GM18861 (cell line): ENCODE measurements around the gene TMEM191C.
"Not testable (repeated sequence)": the region's sequence is repeated elsewhere in the genome, so short reads cannot be mapped to it uniquely, and the experiment has no call there.

Experiments used
- ATAC-seq: cut with Tn5 transposase; IDR thresholded peaks from one replicate; pipeline ENCODE4 v1.9.1; 2021; ENCODE audit not compliant: unreplicated experiment

The TMEM191C gene

DNA sequence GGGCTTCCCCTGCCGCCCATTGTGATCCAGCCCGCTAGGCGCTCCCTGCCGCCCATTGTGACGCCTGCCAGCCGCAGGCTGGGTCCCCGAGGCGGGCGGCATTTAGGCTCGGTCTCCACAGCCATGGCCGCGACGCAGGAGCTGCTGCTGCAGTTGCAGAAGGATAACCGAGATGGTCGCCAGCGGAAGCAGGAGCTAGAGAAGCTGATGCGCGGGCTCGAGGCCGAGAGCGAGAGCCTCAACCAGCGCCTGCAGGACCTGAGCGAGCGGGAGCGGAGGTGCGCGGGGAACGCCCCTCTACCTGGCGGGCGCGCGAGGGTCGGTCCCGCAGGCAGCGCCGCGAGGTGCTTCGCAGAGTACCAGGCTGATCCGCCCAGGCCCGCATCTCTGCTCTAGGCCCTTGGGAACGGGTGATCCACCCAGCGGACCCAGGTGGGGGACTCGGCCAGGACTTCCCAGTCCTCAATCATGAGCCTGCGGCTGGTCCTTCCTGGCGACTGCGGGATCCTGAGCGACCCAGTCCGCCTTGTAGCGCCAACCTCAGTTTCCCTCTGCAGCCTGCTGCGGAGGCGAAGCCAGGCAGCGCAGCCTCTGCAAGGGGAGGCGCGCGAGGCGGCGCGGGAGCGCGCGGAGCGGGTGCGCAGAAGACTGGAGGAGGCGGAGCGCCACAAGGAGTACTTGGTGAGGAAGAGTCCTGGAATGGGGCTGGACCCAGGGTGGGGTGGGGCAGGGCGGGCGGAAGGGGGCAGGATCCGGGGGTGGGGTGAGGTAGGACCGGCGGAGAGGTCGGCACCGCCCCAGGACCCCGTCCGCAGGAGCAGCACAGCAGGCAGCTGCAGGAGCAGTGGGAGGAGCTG is at the start of gene TMEM191C:
Gene TMEM191C, plus strand, starts transcription at position 51 of the 857 bp plus-strand sequence. Its CDS starts 73 bp downstream, at position 124.
- peak; percentile 18 for ATAC-seq

- not testable (repeated sequence) for ATAC-seq
Measured at GRCh38 chr22:21417853-21418252, 49.3 kb upstream of the TMEM191C start.

- not testable (repeated sequence) for ATAC-seq
Measured at GRCh38 chr22:21418974-21419638, 48.1 kb upstream of the TMEM191C start.

GRCh38 chr22:21420180-21420763 is 46.9 kb upstream of the TMEM191C start:
- ATAC-seq: not testable (repeated sequence)

DNA sequence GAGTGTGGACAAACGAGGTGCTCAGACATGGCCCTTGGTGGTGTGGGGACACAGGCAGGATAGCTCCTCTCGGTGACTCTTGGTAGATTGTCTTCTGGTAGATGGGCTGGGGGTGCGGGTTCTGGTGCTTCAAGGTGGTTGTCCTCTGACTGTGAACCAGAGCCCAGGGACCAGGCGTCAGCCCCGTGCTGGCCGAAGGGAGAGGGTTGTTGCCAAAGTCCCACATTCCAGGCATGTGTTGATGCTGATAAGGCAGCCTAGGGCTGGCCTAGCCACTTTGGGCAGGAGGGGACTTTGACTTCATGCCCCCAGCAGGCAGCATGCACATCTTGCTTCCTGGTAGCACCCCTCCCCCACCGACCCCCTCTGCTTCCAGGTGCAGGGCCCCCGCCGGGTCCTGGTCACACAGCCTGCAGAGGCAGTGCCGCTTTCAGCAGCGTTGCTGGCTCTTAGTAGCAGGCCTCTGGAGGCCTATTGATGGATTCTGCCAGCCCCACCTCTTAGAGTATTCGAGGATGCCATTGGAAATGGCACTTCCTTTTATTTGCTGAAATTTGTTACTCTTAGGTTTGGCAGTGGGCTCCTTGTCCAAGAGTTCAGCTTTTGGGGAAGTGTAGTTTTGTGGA is 43.0 kb upstream of the TMEM191C start:
- ATAC-seq: not testable (repeated sequence)

DNA sequence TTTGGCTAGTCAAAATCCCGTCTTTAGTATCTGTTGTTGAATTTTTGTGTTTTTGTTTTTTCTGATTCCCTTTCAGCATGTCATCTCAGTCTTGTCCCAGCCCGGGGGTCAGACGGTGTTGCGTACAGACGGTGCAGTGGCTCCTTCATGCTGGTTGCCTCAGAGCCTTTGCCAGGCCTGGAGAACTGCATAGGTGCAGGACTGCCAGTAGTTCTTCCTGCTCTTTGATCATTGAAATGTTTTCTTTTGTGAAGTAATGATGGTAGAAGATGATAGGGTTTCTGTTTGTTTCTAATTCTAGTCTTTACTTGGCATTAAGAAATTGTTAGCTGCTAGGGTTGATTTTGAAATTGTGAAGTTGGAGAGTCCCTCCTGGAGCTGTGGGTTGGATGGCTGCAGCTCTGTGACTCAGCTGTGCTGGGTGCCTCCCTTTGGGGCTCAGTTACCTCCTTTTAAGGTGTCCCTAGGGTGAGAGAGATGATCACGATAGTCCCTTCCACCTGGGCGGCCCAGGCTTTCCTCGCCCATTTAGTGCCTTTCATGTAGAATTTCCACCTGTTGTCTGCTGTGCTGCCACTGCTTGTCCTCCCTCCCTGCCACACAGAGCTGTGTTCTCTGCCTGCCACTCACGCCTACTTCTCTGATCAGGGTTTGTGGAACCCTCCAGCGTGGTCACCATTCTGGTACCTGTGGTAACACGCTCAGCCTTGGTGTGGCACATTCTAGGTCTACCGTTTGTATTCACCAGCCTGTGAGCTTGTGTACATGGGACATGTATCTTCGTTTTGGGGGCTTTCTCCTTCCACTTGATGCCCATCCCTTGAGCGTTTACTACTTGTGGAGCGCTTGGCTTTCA is 32.6 kb upstream of the TMEM191C start:
- ATAC-seq: not testable (repeated sequence)

DNA sequence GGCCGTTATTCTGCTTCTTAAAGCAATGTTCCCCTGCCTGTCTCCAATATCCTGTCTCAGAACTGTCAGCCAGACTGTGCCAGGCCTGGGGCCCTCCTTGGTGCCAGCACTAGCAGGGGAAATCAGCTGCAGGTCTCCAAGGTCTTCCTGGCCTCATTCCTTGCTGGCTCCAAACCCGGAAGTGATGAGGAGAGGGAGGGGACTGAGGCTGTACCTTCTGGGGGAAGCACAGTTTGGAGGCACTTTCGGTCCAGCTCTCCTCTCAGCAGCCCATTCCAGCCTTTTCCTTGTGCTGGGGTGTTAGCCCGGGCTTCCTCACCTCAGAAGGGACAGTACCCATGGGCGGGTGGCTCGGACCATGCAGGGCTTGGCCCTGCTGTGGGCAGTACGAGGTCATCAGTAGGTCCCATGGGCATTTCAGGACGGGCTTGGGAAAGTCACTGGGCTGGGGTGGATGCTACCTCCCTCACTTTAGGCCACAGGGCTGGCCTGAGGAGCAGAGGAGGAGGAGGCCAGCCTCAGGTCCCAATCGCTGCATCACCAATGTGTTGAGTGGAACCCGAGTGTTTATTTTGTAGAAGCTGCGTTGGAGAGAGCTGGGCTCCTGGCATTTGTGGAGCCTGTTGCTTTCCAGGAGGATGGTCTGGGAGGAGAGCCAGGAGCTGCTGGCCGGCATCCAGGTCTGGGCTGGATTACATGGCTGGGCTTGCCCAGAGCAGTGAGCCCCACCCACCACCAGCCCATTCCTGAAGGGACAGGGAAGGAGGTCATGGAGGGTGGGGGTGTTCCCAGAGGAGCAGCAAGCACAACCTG is 31.0 kb upstream of the TMEM191C start:
- not testable (repeated sequence) for ATAC-seq

DNA sequence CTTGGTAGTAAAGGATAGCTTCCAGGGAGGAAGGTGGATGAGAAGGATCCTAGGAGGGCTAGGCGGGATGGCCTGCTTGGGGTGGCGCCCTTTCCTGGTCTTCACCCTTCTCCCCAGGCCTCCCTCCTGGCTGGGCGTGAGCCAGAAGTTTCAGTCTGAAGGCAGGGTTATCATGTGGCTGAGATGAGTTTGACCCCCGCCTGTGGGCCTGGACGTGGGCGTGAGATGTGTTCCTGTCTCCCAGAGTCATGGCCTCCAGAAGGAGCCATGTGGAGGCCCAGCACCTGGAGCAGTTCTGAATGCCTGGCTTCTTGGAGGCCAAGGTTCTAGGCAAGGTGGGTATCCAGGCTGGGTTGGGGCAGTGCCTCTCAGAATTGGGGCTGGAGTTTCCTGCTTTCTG is 29.2 kb upstream of the TMEM191C start:
- not testable (repeated sequence) for ATAC-seq

DNA sequence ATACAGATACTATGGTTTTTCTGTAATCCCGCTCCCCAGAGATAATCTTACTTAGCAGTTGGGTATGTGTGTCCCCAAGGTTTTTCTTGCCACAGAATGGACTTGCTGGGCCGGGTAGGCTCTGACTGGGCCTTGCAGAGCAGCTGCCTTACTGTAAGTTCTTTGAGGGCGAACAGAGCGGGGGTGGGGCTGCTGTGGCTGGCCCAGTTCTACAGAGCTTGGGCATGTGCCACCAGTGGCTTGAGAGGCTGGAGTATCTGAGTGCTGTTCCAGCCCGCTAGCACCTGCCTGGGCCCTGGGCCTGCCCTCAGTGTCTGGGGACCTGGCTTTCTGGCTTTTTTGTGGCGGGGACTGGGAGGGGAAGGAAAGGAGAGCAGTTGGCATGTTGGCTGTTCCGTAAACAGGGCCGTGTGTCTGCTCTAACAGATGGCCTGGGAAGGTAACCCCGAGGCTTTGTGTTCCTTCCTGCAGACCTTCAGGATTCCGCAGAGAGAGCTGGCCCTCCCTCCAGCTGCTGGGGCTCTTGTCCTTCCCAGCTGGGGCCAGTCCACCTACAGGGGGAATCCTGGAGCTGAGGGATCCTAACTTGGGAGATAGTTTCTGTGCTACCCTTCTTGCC is 27.1 kb upstream of the TMEM191C start:
- ATAC-seq: not testable (repeated sequence)

DNA sequence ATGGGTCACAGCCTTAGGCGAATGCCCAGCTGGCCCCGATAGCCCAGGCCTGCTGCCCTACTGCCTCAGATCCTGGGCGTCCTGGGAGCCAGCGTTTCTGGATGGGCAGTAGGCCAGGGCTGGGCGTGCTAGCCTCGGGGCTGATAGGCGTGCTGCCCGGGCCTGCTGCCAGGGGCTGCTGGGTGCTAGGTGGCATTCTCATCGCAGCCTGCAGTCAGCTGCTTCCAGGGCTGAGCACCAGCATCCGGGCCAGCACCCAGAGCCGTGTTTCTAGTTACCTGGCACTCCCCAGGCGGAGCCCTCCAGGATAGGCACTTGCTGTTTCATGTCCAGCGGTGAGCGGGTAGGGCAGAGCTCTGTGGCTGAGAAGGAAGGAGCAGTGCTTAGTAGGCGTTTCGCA is 26.5 kb upstream of the TMEM191C start:
- ATAC-seq: not testable (repeated sequence)

GRCh38 chr22:21441170-21441569 is 26.0 kb upstream of the TMEM191C start:
- not testable (repeated sequence) for ATAC-seq

DNA sequence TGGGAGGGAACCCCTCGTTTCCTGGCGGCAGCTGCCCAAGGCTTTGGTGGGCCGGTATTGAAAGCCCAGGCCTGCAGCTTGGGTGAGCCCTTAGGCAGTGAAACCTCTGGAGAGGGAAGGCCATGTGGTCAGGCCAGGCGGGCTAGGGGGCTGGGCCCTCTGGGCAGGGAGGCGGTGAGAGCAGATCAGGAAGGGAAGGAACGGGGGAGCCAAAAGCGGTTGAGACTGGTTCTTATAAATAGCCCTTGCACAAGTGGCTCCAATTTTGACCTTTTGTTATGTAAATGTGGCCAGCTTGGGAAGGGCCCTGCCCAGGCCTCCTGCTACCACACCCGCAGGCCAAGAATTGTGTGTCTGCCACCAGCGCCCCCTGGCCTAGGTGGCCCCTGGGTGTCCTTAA is 25.1 kb upstream of the TMEM191C start:
- ATAC-seq: not testable (repeated sequence)

DNA sequence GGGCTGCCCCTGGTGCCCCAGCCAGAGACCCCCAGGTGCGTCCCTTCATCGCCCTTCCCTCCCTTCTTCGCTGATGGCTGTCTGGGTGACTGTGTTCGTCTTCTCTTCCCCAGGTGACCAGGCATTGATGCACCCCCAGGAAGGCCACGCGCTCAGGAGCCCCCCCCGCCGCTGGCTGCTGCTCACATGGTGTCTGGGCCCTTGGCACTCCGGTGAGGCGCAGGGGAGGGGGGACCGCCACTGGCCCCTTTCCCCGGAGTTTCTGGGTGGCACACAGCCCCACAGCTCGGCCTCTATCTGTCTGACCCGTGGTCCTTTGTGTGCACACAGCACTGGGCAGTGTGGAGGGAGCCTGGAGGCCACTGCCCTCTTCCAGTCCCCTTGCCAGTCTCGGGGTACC is 24.5 kb upstream of the TMEM191C start:
- ATAC-seq: not testable (repeated sequence)

GRCh38 chr22:21443057-21443734 is 24.0 kb upstream of the TMEM191C start:
- no peak for ATAC-seq

- ATAC-seq: no peak
Measured at GRCh38 chr22:21443735-21444421, 23.3 kb upstream of the TMEM191C start.

DNA sequence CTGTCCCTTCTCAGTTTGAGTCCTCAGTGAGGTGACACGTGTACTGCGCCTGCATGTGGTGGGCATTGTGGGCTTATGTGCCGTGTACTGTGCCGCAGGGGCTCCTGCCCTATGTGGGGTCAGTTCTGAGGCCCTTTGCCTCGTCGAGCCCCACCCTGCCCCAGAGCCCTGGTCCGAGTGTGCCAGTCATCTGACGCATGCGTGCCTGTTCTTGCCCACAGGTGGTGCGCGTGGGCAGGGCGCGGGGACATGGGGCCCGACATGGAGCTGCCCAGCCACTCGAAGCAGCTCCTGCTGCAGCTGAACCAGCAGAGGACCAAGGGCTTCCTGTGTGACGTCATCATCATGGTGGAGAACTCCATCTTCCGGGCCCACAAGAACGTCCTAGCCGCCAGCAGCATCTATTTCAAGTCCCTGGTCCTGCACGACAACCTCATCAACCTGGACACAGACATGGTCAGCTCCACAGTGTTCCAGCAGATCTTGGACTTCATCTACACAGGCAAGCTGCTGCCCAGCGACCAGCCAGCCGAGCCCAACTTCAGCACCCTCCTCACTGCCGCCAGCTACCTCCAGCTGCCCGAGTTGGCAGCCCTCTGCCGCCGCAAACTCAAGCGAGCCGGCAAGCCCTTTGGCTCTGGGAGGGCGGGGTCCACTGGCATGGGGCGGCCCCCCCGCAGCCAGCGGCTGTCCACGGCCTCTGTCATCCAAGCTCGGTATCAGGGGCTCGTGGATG is 22.3 kb upstream of the TMEM191C start:
- ATAC-seq: no peak

GRCh38 chr22:21445437-21446127 is 21.6 kb upstream of the TMEM191C start:
- no peak for ATAC-seq
